Endothelial cell of umbilical vein (primary cell): ENCODE results near the gene MAN2A1. TPM values are rescaled to one million over a fixed set of nuclear protein-coding genes. Genes with fewer than 3 reads are reported as not detected.

Experiments used
- BruUV-seq: library from RNA; stranded (reverse); fragments of 400-500 nt; replicated peaks from 2 replicates; lab custom pipeline; 2021; lab: Mats Ljungman, UMichigan
- CTCF ChIA-PET: fragments of 300-600, 350-600 bp; sonication (Branson Sonifier 250); formaldehyde crosslinking; loops from one replicate; lab custom pipeline; 2021; ENCODE audit warnings: antibody characterized with exemption, inconsistent platforms; lab: Charles Lee
- POLR2A ChIA-PET: fragments of 300-600, 350-600 bp; sonication (Branson Sonifier 250); formaldehyde crosslinking; loops from one replicate; lab custom pipeline; 2021; ENCODE audit warnings: antibody characterized with exemption, inconsistent platforms; lab: Charles Lee
- DNase-seq: peaks from one replicate; pipeline ENCODE4 v3.0.0-alpha.2; 2011; ENCODE audit warnings: low read depth, low spot score
- FAIRE-seq: peaks from 2 replicates; lab custom pipeline; 2011; peaks lifted over from hg19 to GRCh38; lab: Jason Lieb, UNC
- H2AFZ ChIP-seq: 2 replicates; pipeline ENCODE4 v1.6.0; 2012; ENCODE audit warnings: low read depth, low read length, control low read depth, inconsistent platforms
- H3K27ac ChIP-seq: 2 replicates; pipeline ENCODE4 v1.5.1; 2011; ENCODE audit warnings: low read depth, mild to moderate bottlenecking, control low read depth, low read length, moderate library complexity; ENCODE audit not compliant: insufficient read depth
- H3K27me3 ChIP-seq, 2 experiments: 2 replicates each; pipeline versions ENCODE4 v1.6.0 to v1.6.1; 2011; ENCODE audit warnings: low read length in 2 of 2, mixed read lengths in 1 of 2; ENCODE audit not compliant: control insufficient read depth in 2 of 2, insufficient read depth in 2 of 2
- H3K36me3 ChIP-seq, 2 experiments: 2 replicates in 1 of 2; 3 replicates in 1 of 2; pipeline ENCODE4 v1.5.1; 2011; ENCODE audit warnings: low read length in 2 of 2, mild to moderate bottlenecking in 1 of 2, moderate library complexity in 1 of 2; ENCODE audit not compliant: control insufficient read depth in 2 of 2, insufficient read depth in 2 of 2; ENCODE audit errors: extremely low read depth in 1 of 2
- H3K4me1 ChIP-seq: 3 replicates; pipeline ENCODE4 v1.5.1; 2011; ENCODE audit warnings: mild to moderate bottlenecking, low read length; ENCODE audit not compliant: control insufficient read depth, insufficient read depth; ENCODE audit errors: extremely low read depth
- H3K4me2 ChIP-seq: 2 replicates; pipeline ENCODE4 v1.6.1; 2011; ENCODE audit warnings: low read length, control low read depth, mixed read lengths; ENCODE audit not compliant: insufficient read depth
- H3K4me3 ChIP-seq, 3 experiments: fragments of 200-600 bp in 1 of 3; sonication (generic), shearing (Covaris generic) in 1 of 3; replicated peaks in 1 of 3; 2 replicates each; pipeline ENCODE4 v1.5.1; 2011 to 2016; ENCODE audit warnings: control low read depth in 3 of 3, low read length in 3 of 3, mild to moderate bottlenecking in 2 of 3, inconsistent platforms in 1 of 3, low read depth in 1 of 3, moderate library complexity in 1 of 3; ENCODE audit not compliant: insufficient read depth in 1 of 3
- H3K79me2 ChIP-seq: 2 replicates; pipeline ENCODE4 v1.6.0; 2012; ENCODE audit warnings: low read length, inconsistent platforms; ENCODE audit not compliant: control insufficient read depth, insufficient read depth
- H3K9ac ChIP-seq: replicated peaks from 2 replicates; pipeline ENCODE3; 2011; ENCODE audit warnings: low read length, control low read depth; ENCODE audit not compliant: insufficient read depth; ENCODE audit errors: extremely low read depth
- H3K9me1 ChIP-seq: replicated peaks from 3 replicates; pipeline ENCODE4 v1.6.0; 2011; ENCODE audit warnings: mild to moderate bottlenecking, low read length; ENCODE audit not compliant: control insufficient read depth, insufficient read depth; ENCODE audit errors: extremely low read depth
- H3K9me3 ChIP-seq: replicated peaks from 2 replicates; pipeline ENCODE4 v1.5.1; 2012; ENCODE audit warnings: low read length, inconsistent platforms; ENCODE audit not compliant: control insufficient read depth, insufficient read depth
- H4K20me1 ChIP-seq: replicated peaks from 2 replicates; pipeline ENCODE3; 2011; ENCODE audit warnings: mild to moderate bottlenecking, low read length; ENCODE audit not compliant: control insufficient read depth, insufficient read depth; ENCODE audit errors: extremely low read depth
- FOS ChIP-seq: IDR thresholded peaks from 2 replicates; pipeline ENCODE4 v1.6.1; 2011; ENCODE audit warnings: mild to moderate bottlenecking, low read length, moderate library complexity, borderline replicate concordance; ENCODE audit not compliant: insufficient read depth
- JUN ChIP-seq: IDR thresholded peaks from 2 replicates; pipeline ENCODE4 v1.6.1; 2011; ENCODE audit warnings: borderline replicate concordance, low read depth; ENCODE audit not compliant: insufficient read length, insufficient read depth
- POLR2A ChIP-seq: IDR thresholded peaks from 2 replicates; pipeline ENCODE4 v1.6.1; 2012; ENCODE audit warnings: low read depth, mild to moderate bottlenecking, control low read depth, low read length
- POLR2AphosphoS5 ChIP-seq: IDR thresholded peaks from 2 replicates; pipeline ENCODE4 v1.6.1; 2012; ENCODE audit warnings: low read depth, mild to moderate bottlenecking, control low read depth, low read length, moderate library complexity; ENCODE audit not compliant: insufficient read depth
- dilution Hi-C: fragments of 300-500 bp; cut with MboI; formaldehyde crosslinking; loops from one replicate; pipeline ENCODE4 v1.15.0; 2019; ENCODE audit warnings: low sequenced_read_pairs; ENCODE audit not compliant: extremely low pct_ligation_motif_present
- intact Hi-C: fragments of 100-400 bp; cut with micrococcal nuclease; formaldehyde crosslinking; loops from one replicate; pipeline ENCODE4 v1.10.0; 2022
- polyA plus RNA-seq, 4 experiments: library from polyadenylated mRNA; depleted of rRNA in 3 of 4; stranded (reverse) in 3 of 4; unstranded in 1 of 4; fragments of >200 nt; gene quantifications; 2 replicates each; pipeline versions ENCODE4 v1.2.1 to v1.2.3, GENCODE V29; 2011 to 2012; ENCODE audit warnings: missing spikeins in 1 of 4
- total RNA-seq: library from RNA; stranded (reverse); gene quantifications from 2 replicates; pipeline ENCODE4 v1.2.3, GENCODE V29; 2021
- TF ChIP-seq, protein P1 (sequence below): IDR thresholded peaks from 2 replicates; pipeline ENCODE4 v1.6.1; 2011; ENCODE audit not compliant: insufficient read depth, insufficient read length

Gene MAN2A1
- total and polyA plus RNA-seq, 2 donors (not counting 3 experiments of a cell fraction or from before 2014, with no cell fraction given) = 20.8 to 54.8 TPM

DNA sequence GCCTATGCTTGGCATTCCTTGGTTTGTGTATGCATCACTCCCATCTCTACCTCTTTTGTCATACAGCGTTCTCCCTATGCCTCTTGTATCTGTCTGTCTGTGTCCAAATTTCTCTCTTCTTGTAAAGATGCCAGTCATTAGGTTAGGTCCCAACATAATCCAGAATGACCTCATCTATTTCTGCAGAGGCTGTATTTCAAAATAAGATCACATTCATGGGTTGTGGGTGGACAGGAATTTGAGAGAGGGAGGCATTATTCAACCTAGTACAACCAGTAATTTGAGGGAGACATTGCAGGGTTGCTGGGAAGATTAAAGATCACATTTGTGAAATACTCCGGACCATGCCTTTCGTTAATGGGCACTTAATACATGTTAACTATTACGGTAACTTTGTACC lies 155.0 kb downstream of the MAN2A1 start:
- dilution Hi-C loops = no loop called here
- Histone ChIP-seq H3K4me3 (no peak overlapping the region), H3K9ac (no peak overlapping the region), H3K27me3 (no peaks in the 10 kb centered on the region), H3K4me2 (no peak overlapping the region), H3K79me2 (no peaks in the 10 kb centered on the region), H3K4me1 (peaks cover 2% of the 10 kb centered on the region), H4K20me1 (no peaks in the 10 kb centered on the region), H3K9me3 (no peaks in the 10 kb centered on the region), H3K27ac (no peak overlapping the region), H3K36me3 (peaks cover 0 to 4% of the 10 kb centered on the region in 2 experiments), H3K9me1 (no peaks in the 10 kb centered on the region), H2AFZ (no peak overlapping the region)
- POLR2A ChIA-PET = no interaction called here
- CTCF ChIA-PET = interaction anchor here (0.9 to 1.5 kb wide), 6 partner anchors 14 to 154 kb away, joined by 3 to 9 read pairs (median 4); partner anchors contain the start of gene MAN2A1
- BruUV-seq = no TSS peak
- TF ChIP-seq JUN (no peak), FOS (no peak)
- FAIRE-seq (no peak), DNase-seq (no peak)
- intact Hi-C loops = loop anchor here (1.0 to 10.0 kb wide), 2 partner anchors 155 to 360 kb away; partner anchors contain the start of gene MAN2A1

DNA sequence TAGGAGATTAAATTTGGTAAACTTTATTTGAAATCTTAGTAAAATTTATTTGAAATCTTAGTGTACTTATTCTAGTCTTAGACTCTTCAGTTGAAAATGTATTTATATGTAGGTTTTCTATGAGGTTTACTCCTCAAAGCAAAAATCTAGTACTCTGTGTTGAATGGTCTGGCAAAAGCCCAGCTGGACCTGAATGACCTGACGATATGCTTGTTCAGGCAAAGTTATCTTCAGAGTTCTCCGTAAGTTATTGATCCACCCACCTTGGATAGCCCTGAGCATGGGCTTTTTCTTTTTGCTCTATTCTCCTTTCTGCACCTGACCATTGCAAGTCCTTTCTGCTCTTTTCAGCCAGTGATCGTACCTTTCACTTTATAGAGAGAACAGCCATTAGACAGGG lies 158.4 kb downstream of the MAN2A1 start:
- Histone ChIP-seq H3K36me3 (peaks cover 0 to 4% of the 10 kb centered on the region in 2 experiments), H3K27ac (no peak overlapping the region), H2AFZ (no peak overlapping the region), H3K79me2 (no peaks in the 10 kb centered on the region), H3K4me1 (peaks cover 2% of the 10 kb centered on the region), H3K4me2 (no peak overlapping the region), H3K9ac (no peak overlapping the region), H3K9me1 (no peaks in the 10 kb centered on the region), H3K9me3 (no peaks in the 10 kb centered on the region), H3K27me3 (no peaks in the 10 kb centered on the region), H4K20me1 (no peaks in the 10 kb centered on the region), H3K4me3 (no peak overlapping the region)
- CTCF ChIA-PET = no interaction called here
- intact Hi-C loops = loop anchor here (10.0 kb wide), 1 partner anchor 363 kb away; no protein-coding TSS in a partner anchor
- POLR2A ChIA-PET = no interaction called here
- FAIRE-seq (no peak), DNase-seq (no peak)
- BruUV-seq = no TSS peak
- dilution Hi-C loops = no loop called here
- TF ChIP-seq POLR2A (no peak), JUN (no peak), POLR2AphosphoS5 (no peak)
- TF ChIP-seq, protein P1, sequence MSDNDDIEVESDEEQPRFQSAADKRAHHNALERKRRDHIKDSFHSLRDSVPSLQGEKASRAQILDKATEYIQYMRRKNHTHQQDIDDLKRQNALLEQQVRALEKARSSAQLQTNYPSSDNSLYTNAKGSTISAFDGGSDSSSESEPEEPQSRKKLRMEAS = no peak
